ENCODE data around the gene AFDN. TPM values are rescaled to one million over a fixed set of nuclear protein-coding genes. Genes with fewer than 3 reads are reported as not detected.

AFDN gene
- total and polyA plus RNA-seq, 3 donors from 2014 or later = 87.6 to 333 (median 291) TPM

- Histone ChIP-seq H3K27me3 (no peaks in the 10 kb centered on the region), H3K4me1 (no peaks in the 10 kb centered on the region), H3K4me3 (no peak overlapping the region), H3K36me3 (ENCODE audit: low read depth, missing control alignments) (no peaks in the 10 kb centered on the region), H3K9me3 (no peaks in the 10 kb centered on the region), H3K27ac (no peak overlapping the region)
- WGBS, 2 donors = 93 to 98% methylated on average over 2 of the region's 2 CpGs
- no peak for DNase-seq
- TF ChIP-seq CTCF (IDR thresholded peaks at IDR 0.05) (no peak), POLR2A (IDR thresholded peaks at IDR 0.05) (no peak)
- intact Hi-C loops (cut with DNase I; ENCODE audit: low total_unique reads) = no loop called here
Observed at GRCh38 chr6:167881327-167881726, 54.6 kb downstream of the AFDN start.

DNA sequence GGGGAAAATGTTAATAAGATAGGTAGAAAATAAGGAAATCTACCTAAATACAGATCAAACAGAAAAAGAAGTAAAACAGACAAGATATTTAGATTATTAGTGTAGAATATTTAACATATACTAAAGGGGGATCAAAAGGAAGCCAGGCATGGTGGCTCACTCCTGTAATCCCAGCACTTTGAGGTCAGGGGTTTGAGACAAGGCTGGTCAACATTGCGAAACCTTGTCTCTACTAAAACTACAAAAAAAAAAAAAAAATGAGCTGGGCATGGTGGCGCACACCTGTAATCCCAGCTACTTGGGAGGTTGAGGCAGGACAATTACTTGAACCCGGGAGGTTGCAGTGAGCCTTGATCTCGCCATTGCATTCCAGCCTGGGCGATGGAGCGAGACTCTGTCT is 55.5 kb downstream of the AFDN start:
- intact Hi-C loops (cut with DNase I; ENCODE audit: low total_unique reads) = no loop called here
- DNase-seq = no peak
- Histone ChIP-seq H3K27ac (no peak overlapping the region), H3K4me3 (no peak overlapping the region), H3K4me1 (no peaks in the 10 kb centered on the region), H3K27me3 (no peaks in the 10 kb centered on the region), H3K36me3 (ENCODE audit: low read depth, missing control alignments) (no peaks in the 10 kb centered on the region), H3K9me3 (no peaks in the 10 kb centered on the region)
- TF ChIP-seq CTCF (IDR thresholded peaks at IDR 0.05) (no peak), POLR2A (IDR thresholded peaks at IDR 0.05) (no peak)
- 96 to 97% methylated on average over 6 of the region's 6 CpGs for WGBS, 2 donors

GRCh38 chr6:167888098-167888497 is 61.4 kb downstream of the AFDN start:
- no peaks in the 10 kb centered on the region for H3K9me3 ChIP-seq
- no peak overlapping the region for H3K27ac ChIP-seq
- no peaks in the 10 kb centered on the region for H3K4me1 ChIP-seq
- TF ChIP-seq POLR2A (IDR thresholded peaks at IDR 0.05) (no peak), CTCF (IDR thresholded peaks at IDR 0.05) (no peak)
- intact Hi-C loops (cut with DNase I; ENCODE audit: low total_unique reads) = no loop called here
- no peaks in the 10 kb centered on the region for H3K36me3 ChIP-seq (ENCODE audit: low read depth, missing control alignments)
- H3K4me3 ChIP-seq = no peak overlapping the region
- no peaks in the 10 kb centered on the region for H3K27me3 ChIP-seq
- no peak for DNase-seq

GRCh38 chr6:167892835-167893815 is 66.4 kb downstream of the AFDN start:
- H3K27ac ChIP-seq = no peak overlapping the region
- H3K36me3 ChIP-seq (ENCODE audit: low read depth, missing control alignments) = no peaks in the 10 kb centered on the region
- H3K4me3 ChIP-seq = no peak overlapping the region
- WGBS, 2 donors = 81 to 85% methylated on average over 8 of the region's 8 CpGs
- TF ChIP-seq POLR2A (IDR thresholded peaks at IDR 0.05) (no peak), CTCF (IDR thresholded peaks at IDR 0.05) (no peak)
- H3K9me3 ChIP-seq = no peaks in the 10 kb centered on the region
- intact Hi-C loops (cut with DNase I; ENCODE audit: low total_unique reads) = no loop called here
- no peak for DNase-seq
- H3K4me1 ChIP-seq = peaks cover 6% of the 10 kb centered on the region
- no peaks in the 10 kb centered on the region for H3K27me3 ChIP-seq

- H3K4me1 ChIP-seq = peaks cover 6% of the 10 kb centered on the region
- H3K36me3 ChIP-seq (ENCODE audit: low read depth, missing control alignments) = no peaks in the 10 kb centered on the region
- TF ChIP-seq POLR2A (IDR thresholded peaks at IDR 0.05) (no peak), CTCF (IDR thresholded peaks at IDR 0.05) (no peak)
- WGBS, 2 donors = 73 to 86% methylated on average over 3 of the region's 3 CpGs
- intact Hi-C loops (cut with DNase I; ENCODE audit: low total_unique reads) = no loop called here
- no peak for DNase-seq
- H3K9me3 ChIP-seq = no peaks in the 10 kb centered on the region
- no peaks in the 10 kb centered on the region for H3K27me3 ChIP-seq
- H3K27ac ChIP-seq = no peak overlapping the region
- no peak overlapping the region for H3K4me3 ChIP-seq
Observed at GRCh38 chr6:167894965-167895364, 68.3 kb downstream of the AFDN start.
